Sciatic nerve (tissue), 2 donors: ENCODE results near the gene APOE. TPM values are rescaled to one million over a fixed set of nuclear protein-coding genes. Genes with fewer than 3 reads are reported as not detected.
"Not testable (repeated sequence)": the region's sequence is repeated elsewhere in the genome, so short reads cannot be mapped to it uniquely, and the experiment has no call there.

ENCODE experiments used
- ATAC-seq: fragments of 200-7000 bp; cut with Tn5 transposase; one replicate; pipeline ENCODE4 v1.9.1; 2020; ENCODE audit warnings: mild to moderate bottlenecking, moderate library complexity
- DNase-seq: peaks from one replicate; pipeline ENCODE4 v3.0.0-alpha.2; 2020; ENCODE audit warnings: low spot score
- intact Hi-C: fragments of 100-400 bp; cut with DNase I; formaldehyde crosslinking; loops from one replicate; pipeline ENCODE4 v1.14.2; 2022
- total RNA-seq: library from RNA; stranded (reverse); fragmentation: NEBNext Ultra II Directional; extraction: Animal tissue kit (Norgen Biotek cat#: 25700); gene quantifications from one replicate; pipeline ENCODE4 v1.2.1, GENCODE V29; 2021
- donor health status: DM: no; HTN: no; CAD: no.
- donor health status: DM: no; HTN: no; CAD: no.

APOE gene
- total RNA-seq: 79.3 TPM

DNA sequence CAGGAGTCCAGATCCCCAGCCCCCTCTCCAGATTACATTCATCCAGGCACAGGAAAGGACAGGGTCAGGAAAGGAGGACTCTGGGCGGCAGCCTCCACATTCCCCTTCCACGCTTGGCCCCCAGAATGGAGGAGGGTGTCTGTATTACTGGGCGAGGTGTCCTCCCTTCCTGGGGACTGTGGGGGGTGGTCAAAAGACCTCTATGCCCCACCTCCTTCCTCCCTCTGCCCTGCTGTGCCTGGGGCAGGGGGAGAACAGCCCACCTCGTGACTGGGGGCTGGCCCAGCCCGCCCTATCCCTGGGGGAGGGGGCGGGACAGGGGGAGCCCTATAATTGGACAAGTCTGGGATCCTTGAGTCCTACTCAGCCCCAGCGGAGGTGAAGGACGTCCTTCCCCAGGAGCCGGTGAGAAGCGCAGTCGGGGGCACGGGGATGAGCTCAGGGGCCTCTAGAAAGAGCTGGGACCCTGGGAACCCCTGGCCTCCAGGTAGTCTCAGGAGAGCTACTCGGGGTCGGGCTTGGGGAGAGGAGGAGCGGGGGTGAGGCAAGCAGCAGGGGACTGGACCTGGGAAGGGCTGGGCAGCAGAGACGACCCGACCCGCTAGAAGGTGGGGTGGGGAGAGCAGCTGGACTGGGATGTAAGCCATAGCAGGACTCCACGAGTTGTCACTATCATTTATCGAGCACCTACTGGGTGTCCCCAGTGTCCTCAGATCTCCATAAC lies at the start of gene APOE:
Gene APOE (plus strand): TSS at position 360 of the 724 bp plus-strand sequence. CDS start 829 bp downstream, outside the sequence.
- intact Hi-C loops: no loop called here
- no peak for DNase-seq
- ATAC-seq: peak; percentile 42

- no peak for DNase-seq
- ATAC-seq: peak; percentile 82
- intact Hi-C loops: loop anchor here (10.0 kb wide), 1 partner anchor 132 kb away; no protein-coding TSS in a partner anchor
Measured at GRCh38 chr19:44856421-44857083, 49.0 kb upstream of the APOE start.

GRCh38 chr19:44857837-44858236 lies 47.8 kb upstream of the APOE start:
- no peak for ATAC-seq
- DNase-seq: no peak
- intact Hi-C loops: loop anchor here (10.0 kb wide), 1 partner anchor 133 kb away; no protein-coding TSS in a partner anchor

GRCh38 chr19:44861576-44861975 lies 44.0 kb upstream of the APOE start:
- intact Hi-C loops, ATAC-seq, DNase-seq: not testable (repeated sequence)

GRCh38 chr19:44863990-44864389 lies 41.6 kb upstream of the APOE start:
- intact Hi-C loops: no loop called here
- no peak for DNase-seq
- no peak for ATAC-seq

GRCh38 chr19:44865196-44865767 lies 40.3 kb upstream of the APOE start:
- ATAC-seq (peak; percentile 20), DNase-seq (no peak)
- intact Hi-C loops: no loop called here

DNA sequence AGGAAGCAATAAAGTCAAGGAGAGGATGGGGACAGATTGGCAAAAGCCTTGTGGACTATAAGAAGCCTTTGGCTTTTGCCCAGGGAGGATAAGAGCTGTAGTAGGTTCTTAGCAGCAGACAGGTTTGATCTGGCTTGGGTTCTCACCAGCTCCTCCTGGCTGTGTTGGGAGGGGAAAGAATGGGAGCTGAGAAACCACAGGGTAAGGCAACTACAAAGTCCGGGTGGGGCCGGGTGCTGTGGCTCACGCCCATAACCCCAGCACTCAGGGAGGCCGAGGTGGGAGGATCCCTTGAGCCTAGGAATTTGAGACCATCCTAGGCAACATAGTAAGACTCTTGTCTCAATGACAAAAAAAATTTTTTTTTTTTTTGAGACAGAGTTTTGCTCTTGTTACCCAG lies 38.9 kb upstream of the APOE start:
- ATAC-seq: no peak
- intact Hi-C loops: no loop called here
- no peak for DNase-seq

DNA sequence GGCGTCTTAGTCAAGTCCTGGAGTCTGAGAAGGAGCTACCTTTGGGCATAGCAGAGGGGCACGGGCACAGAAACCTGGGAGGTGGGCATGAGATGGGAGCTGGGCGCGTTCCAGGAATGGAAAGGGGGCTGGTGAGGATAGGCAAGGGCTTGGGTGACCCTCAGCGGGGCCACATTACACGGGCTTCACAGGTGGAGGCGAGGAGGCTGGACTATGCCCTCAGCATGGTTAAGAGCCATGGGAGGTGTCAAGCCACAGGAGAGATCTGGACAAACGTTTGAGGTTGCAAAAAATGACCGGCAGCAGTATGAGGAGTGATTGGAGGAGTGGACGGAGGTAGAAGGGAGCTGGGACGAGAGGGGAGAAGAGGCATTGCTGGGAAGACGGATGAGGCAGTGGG lies 38.0 kb upstream of the APOE start:
- intact Hi-C loops: no loop called here
- no peak for ATAC-seq
- no peak for DNase-seq

DNA sequence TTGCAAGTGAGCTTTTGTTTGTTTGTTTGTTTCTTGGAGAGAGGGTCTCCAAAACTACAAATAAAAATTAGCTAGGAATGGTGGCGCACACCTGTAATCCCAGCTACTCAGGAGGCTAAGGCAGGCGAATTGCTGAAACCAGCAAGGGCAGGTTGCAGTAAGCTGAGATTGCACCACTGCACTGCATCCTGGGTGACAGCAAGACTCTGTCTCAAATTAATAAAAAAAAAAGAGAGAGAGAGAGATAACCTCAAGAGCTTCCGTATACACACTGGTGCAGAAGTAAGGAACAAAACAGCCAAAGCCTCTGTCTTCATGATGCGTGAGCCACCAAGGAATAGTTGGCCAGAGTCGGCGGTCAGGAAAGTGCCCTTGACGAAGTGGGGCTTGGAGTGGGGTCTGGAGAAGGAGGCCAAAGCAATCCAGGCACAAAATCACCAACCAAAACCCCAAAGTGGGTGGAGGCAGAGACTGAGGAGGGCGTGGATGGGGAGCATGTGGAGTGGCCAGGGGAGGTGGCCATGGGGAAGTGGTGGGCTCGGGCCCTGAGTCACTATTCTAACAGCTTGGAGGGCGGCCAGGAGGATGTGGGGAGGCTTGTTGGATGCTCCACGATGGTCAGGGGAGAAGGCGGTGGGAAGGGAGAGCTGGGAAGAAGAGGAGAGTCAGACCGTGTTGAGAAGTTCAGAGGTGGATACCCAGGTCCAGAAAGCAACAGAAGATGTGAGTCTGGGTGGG lies 35.7 kb upstream of the APOE start:
- DNase-seq (peak; percentile 84), ATAC-seq (peak; percentile 35)
- intact Hi-C loops: loop anchor here (5.0 kb wide), 1 partner anchor 612 kb away; no protein-coding TSS in a partner anchor

- DNase-seq (no peak), ATAC-seq (no peak)
- intact Hi-C loops: loop anchor here (5.0 kb wide), 1 partner anchor 610 kb away; no protein-coding TSS in a partner anchor
Measured at GRCh38 chr19:44871809-44872208, 33.8 kb upstream of the APOE start.

DNA sequence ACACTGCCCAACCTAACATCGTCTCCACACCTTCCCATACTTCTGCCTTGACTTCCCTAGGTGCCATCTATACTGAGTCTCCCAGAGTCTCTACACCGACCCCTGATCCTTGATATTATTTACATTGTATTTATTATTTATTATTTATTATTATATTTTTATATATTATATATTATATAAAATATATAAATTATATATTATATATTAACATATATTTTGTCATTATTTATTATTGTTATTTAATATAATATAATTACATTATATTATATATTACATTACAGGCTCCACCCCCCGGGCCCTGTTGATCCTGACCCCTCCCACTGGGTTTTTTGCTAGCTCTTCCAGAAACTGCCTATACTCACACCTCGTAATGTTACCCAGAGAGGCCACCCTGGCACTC lies 32.9 kb upstream of the APOE start:
- ATAC-seq: no peak
- DNase-seq: no peak
- intact Hi-C loops: loop anchor here (5.0 kb wide), 1 partner anchor 610 kb away; no protein-coding TSS in a partner anchor

GRCh38 chr19:44874317-44874716 lies 31.3 kb upstream of the APOE start:
- DNase-seq: no peak
- ATAC-seq: no peak

DNA sequence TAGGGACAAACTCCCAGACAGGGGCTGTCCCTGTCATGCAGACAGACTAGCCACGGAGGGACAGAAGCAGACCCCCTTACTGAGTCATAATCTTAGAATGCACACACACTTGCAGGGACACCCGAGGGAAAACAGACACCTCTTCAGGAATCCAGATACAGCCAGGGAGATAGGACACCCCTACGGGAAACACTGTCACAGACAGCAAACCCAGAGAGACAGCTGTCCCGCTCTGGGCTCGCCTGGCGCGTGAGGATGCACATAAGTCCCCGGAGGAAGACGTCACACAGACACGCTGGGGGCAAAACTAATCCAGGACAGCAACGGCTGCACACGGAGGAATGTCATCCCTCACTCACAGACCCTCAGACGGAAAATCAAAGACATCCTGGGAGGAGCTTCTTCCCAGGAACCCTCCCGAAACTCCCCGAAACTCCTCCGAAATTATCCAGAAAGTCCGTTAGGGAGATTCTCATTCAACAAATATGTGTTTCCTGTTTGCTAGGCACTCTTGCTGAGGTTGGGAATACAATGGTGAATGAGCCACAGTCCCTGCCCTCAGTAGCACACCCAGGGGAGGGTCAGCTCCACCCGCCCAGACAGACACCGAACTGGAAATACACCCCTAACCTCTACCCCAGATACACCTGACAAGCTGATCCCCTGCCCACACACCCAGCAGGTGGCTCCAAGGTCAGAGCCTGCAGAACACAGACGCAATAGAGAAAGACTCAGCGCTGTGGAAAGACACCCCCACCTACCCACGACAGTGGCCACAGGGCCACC lies 29.7 kb upstream of the APOE start:
- peak; percentile 4 for ATAC-seq
- intact Hi-C loops: no loop called here
- DNase-seq: no peak

More at GRCh38 chr19:44874317-44874716, 31.3 kb upstream of the APOE start:
- intact Hi-C loops: loop anchor here (5.0 kb wide), 1 partner anchor 608 kb away; no protein-coding TSS in a partner anchor

DNA sequence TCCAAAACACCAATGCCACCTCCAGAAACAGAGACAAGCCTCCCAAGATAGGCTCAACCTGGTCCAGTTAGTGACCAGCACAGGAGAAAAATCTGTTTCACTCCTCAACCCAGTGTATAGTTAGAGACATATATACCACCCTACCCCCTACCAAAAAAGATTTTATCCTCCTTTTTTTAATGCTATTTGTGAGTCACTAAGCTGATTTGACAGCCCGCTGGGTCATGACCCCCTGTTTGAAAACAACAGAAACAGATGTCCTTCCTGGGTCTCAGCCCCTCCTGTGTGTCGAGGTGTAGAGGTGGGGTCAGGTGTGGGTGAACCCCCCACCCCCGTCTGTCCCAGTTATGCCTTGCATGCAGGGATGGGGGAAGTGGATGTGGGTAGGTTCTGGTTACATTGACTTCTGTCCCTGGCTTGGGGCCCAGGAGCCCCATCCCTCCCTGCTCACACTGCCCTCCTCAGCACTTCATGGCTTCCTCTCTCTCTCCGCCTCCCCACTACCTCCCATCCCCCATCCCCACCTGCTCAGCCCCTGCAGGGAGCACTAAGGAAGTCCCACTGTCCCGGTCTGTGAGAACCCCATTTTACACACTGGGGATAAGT lies 28.6 kb upstream of the APOE start:
- ATAC-seq (peak; percentile 18), DNase-seq (no peak)
- intact Hi-C loops: no loop called here

DNA sequence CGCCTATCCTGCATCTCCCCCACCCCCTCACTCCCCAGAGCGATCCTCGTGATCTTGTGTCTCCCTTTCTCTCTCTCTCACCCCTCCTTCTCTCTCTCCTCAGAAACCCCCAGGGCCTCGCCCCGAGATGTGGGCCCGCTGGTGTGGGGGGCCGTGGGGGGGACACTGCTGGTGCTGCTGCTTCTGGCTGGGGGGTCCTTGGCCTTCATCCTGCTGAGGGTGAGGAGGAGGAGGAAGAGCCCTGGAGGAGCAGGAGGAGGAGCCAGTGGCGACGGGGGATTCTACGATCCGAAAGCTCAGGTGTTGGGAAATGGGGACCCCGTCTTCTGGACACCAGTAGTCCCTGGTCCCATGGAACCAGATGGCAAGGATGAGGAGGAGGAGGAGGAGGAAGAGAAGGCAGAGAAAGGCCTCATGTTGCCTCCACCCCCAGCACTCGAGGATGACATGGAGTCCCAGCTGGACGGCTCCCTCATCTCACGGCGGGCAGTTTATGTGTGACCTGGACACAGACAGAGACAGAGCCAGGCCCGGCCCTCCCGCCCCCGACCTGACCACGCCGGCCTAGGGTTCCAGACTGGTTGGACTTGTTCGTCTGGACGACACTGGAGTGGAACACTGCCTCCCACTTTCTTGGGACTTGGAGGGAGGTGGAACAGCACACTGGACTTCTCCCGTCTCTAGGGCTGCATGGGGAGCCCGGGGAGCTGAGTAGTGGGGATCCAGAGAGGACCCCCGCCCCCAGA lies 27.3 kb upstream of the APOE start:
- DNase-seq (no peak), ATAC-seq (no peak)
- intact Hi-C loops: no loop called here

DNA sequence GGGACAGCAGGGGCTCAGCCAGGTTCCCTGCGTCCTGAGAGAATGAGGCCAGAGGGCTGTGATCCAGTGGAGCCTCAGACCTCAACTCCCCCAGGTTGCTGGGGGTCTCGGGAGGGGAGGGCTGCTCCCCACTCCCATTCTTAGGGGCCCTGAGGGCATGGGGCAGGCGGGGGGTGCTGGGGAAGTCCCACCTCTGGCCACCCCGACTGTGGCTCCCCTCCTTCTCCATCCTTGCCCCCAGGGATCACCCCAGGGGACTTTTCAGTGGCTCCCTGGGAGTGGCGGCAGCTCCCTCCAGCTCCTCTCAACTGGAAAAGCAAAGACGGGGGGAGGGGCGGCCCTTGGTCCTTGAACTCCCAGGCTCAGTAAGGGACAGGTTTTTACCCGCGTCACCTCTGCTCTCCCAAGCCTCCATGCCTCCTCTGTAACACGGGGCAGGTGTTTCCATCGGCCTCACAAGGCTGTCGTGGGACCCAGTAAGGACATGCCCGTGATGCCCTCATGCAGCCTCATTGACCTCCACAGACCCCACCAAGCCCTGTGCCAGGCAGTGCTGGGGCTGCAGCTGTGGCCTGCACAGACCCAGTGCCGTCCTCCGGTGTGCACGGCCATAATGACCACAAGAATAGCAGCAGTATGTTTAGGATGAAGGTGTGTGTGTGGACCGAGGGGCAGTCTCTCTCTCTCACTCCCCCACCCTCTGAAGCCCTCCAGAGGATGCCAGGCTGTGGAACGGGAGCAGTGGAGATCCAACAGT lies 26.1 kb upstream of the APOE start:
- intact Hi-C loops: no loop called here
- DNase-seq: no peak
- ATAC-seq: peak; percentile 15

GRCh38 chr19:44882063-44882462 lies 23.5 kb upstream of the APOE start:
- DNase-seq (no peak), ATAC-seq (no peak)
- intact Hi-C loops: no loop called here
